ENCODE data around the gene SLC4A11. TPM values are rescaled to one million over a fixed set of nuclear protein-coding genes. Genes with fewer than 3 reads are reported as not detected.

SLC4A11 gene
- total RNA-seq, 2 experiments from 2014 or later: 1.6 to 1.8 TPM

DNA sequence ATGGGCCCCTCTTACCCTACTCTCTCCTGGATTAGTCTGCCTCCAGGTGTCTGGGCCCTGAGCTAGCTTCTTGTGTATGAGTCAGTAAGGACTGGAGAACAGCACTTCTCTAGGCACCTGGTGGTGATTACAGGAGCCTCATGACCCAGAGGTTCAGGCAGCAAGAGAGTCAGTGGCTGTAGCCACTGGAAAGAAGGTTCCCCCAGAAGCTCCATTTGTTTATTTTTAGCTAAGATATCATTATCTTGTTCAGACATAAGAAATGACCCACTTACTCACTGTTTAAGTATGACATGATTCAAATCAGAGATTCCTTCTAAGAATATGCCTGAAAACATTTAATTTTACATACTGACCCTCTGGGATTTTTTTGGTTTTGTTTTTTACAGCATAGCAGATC is 23.6 kb upstream of the SLC4A11 start:
- Mint-ChIP-seq H3K9me3 (no peaks in the 10 kb centered on the region), H3K4me3 (no peak overlapping the region), H3K36me3 (ENCODE audit: low read depth) (peaks cover 7% of the 10 kb centered on the region), H3K4me1 (no peaks in the 10 kb centered on the region), H3K27me3 (no peaks in the 10 kb centered on the region), H3K27ac (no peak overlapping the region)
- POLR2A ChIA-PET: no interaction called here
- no peak for DNase-seq
- CTCF ChIA-PET: interaction anchor here (0.7 to 1.8 kb wide), 3 partner anchors 9 to 51 kb away, joined by 3 to 4 read pairs (median 3); no protein-coding TSS in a partner anchor

DNA sequence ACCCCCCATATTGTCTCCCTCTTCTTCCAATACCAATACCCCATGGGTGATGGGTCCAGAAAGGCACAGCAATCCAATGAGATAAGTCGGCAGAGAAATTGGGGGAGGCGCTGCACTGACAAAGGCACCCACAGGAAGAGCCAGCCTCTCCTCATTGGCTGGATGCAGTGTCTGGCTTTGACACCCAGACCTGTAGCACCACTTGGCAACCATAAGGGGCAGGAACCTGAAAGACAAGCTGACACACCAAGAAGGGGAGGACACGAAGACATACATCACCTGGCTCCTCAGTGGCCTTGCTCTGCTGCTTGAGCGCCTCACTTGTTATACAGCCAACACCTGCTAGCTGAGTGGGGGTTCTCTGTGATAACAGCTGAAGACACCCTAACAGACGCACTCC is 19.4 kb upstream of the SLC4A11 start:
- no peaks in the 10 kb centered on the region for H3K4me1 Mint-ChIP-seq
- DNase-seq: no peak
- H3K27me3 Mint-ChIP-seq: no peaks in the 10 kb centered on the region
- H3K4me3 Mint-ChIP-seq: no peak overlapping the region
- ChIA-PET POLR2A (interaction anchor here (0.6 kb wide), 1 partner anchor 418 kb away, joined by 4 read pairs; no protein-coding TSS in a partner anchor), CTCF (interaction anchor here (1.1 kb wide), 1 partner anchor 10 kb away, joined by 4 read pairs; no protein-coding TSS in a partner anchor)
- H3K36me3 Mint-ChIP-seq (ENCODE audit: low read depth): peaks cover 7% of the 10 kb centered on the region
- no peak overlapping the region for H3K27ac Mint-ChIP-seq
- H3K9me3 Mint-ChIP-seq: no peaks in the 10 kb centered on the region

DNA sequence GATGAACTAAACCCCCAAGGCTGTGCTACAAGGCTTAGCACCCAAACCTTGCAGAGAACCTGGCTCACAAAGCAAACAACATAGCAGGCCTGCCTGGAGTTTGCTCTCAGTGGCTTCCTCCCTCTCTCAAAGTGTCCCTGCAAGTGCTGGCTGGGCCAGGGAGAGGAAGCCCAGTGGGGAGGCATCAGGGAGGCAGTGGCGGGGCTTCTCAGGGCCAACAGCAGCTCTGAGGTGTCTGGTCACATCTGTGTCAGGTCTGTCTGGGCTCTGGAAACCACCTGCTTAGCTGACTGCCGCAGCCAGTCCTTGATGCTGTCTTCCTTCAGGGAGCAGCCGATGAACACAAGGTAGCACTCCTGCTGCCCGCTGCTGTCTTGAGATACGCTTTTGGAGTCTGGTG is 16.7 kb upstream of the SLC4A11 start:
- no peaks in the 10 kb centered on the region for H3K27me3 Mint-ChIP-seq
- H3K9me3 Mint-ChIP-seq: no peaks in the 10 kb centered on the region
- CTCF ChIA-PET: no interaction called here
- POLR2A ChIA-PET: no interaction called here
- no peak overlapping the region for H3K4me3 Mint-ChIP-seq
- H3K4me1 Mint-ChIP-seq: no peaks in the 10 kb centered on the region
- H3K36me3 Mint-ChIP-seq (ENCODE audit: low read depth): no peaks in the 10 kb centered on the region
- DNase-seq: no peak
- no peak overlapping the region for H3K27ac Mint-ChIP-seq

DNA sequence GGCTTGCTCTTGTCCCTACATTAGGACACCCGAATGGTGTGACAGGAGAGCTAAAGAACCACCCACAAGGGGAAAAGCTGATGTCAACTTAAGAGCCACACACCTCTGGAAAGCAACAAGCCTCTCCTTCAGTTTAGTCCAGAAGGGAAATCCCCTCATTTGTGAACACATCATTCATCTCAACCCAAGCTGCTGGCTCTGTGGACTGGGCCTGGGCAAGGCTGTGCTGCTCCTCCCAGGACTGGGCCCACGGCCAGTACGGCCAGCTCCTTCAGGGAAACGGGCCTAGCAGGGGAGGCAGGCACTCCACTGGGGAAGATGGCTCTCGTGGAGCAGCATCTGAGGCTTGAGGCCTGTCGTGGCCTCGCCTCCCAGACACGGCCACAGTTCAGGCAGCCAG is 12.8 kb upstream of the SLC4A11 start:
- Mint-ChIP-seq H3K4me1 (peaks cover 8% of the 10 kb centered on the region), H3K27me3 (peaks cover 18% of the 10 kb centered on the region), H3K4me3 (no peak overlapping the region), H3K27ac (no peak overlapping the region), H3K9me3 (no peaks in the 10 kb centered on the region), H3K36me3 (ENCODE audit: low read depth) (no peaks in the 10 kb centered on the region)
- no peak for DNase-seq
- POLR2A ChIA-PET: interaction anchor here (1.2 to 1.7 kb wide), 2 partner anchors 10 to 12 kb away, joined by 4 read pairs; partner anchors contain the start of gene SLC4A11
- CTCF ChIA-PET: interaction anchor here (0.6 kb wide), 1 partner anchor 65 kb away, joined by 5 read pairs; no protein-coding TSS in a partner anchor

DNA sequence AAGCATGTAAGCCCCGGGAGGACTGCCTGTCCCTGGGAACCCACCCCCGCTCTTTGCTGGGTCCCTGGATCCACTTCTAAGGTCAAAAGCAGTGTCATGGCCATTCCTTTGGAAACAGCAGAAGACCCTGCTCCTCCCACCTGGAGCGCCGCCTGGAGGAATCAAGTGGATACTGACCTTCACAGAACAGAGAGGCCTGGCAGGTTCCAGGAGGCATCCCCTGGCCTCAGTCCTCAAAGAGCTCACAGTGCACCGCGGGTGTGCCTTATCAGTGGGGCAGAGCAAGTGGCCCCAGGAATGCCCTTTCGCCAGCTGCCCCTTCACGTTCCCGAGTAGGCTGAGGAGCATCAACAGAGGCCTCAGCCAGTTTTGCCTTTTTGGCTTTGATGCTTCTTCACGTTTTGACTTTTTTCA is 11.1 kb upstream of the SLC4A11 start:
- Mint-ChIP-seq H3K27ac (no peak overlapping the region), H3K9me3 (no peaks in the 10 kb centered on the region), H3K36me3 (ENCODE audit: low read depth) (no peaks in the 10 kb centered on the region), H3K4me1 (peaks cover 8% of the 10 kb centered on the region), H3K4me3 (no peak overlapping the region), H3K27me3 (peaks cover 24% of the 10 kb centered on the region)
- ChIA-PET CTCF (interaction anchor here (1.1 to 1.2 kb wide), 2 partner anchors 22 to 66 kb away, joined by 3 to 4 read pairs; no protein-coding TSS in a partner anchor), POLR2A (interaction anchor here (2.1 kb wide), 1 partner anchor 11 kb away, joined by 9 read pairs; the partner anchor contains the start of gene SLC4A11)
- no peak for DNase-seq

DNA sequence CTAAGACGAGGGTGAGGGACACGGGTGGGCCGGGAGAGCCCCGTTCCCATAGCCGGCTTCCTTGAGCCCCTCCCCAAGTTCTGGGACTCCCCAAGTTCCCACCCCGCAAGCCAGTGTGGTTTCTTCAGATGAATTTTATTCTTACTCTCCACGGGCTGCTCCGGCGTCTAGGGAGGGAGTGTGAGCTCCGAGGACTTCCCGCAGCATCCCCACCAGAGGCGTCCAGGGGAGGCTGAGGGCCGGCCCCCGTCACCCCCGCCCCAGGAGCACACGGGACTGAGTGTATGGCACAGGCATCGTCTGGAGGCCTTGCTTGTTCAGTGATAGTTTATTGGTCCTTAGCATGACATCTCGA is 10.0 kb upstream of the SLC4A11 start:
- CTCF ChIA-PET: interaction anchor here (0.6 to 2.4 kb wide), 6 partner anchors 10 to 195 kb away, joined by 3 to 7 read pairs (median 3); partner anchors contain the start of gene SLC4A11
- Mint-ChIP-seq H3K9me3 (no peaks in the 10 kb centered on the region), H3K4me1 (peaks cover 8% of the 10 kb centered on the region), H3K27me3 (peaks cover 27% of the 10 kb centered on the region), H3K27ac (no peak overlapping the region), H3K4me3 (no peak overlapping the region), H3K36me3 (ENCODE audit: low read depth) (no peaks in the 10 kb centered on the region)
- POLR2A ChIA-PET: interaction anchor here (1.4 to 2.1 kb wide), 3 partner anchors 10 to 417 kb away, joined by 3 to 9 read pairs (median 4); partner anchors contain the start of gene SLC4A11
- DNase-seq: no peak

DNA sequence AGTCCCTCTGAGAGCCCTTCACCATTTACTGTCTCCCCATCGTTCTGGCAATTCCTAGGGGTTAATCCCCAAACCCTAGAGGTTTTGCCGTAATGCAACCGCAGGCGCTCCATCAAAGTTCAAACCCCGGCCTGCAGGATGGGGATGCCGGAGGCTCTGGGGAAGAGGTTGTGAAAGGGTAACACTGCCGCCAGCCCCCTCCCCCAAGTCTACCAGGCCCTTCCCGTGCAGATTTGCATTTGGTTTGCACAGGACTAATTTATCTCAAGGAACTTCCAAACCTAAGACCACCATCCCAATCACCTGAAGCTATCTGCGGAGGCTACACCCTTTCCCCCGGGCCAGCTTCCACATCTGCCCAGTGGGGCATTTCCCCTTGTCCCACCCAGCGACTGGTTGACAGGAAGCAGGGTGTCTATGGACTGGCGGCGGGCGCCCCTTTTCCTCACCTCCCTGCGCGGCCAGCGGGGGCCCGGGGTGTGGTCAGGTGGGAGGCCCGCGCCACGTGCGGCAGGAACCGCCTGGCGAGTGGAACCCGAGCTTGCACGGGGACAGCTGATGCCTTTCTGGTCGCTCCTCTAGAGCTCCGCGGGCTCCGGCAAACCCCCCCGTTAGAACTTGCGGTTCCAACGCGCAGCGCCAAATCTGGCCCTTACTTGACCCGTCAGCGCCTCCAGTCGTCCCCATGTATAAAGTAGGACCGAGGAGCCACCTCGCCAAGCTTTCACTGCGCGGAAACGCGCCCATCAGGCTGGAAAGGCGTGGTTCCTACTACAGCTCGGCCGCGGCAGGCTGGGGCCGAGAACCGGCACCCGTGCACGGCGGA is 9.4 kb upstream of the SLC4A11 start:
- DNase-seq: peak; percentile 31
- Mint-ChIP-seq H3K27ac (no peak overlapping the region), H3K27me3 (peaks cover 27% of the 10 kb centered on the region), H3K9me3 (no peaks in the 10 kb centered on the region), H3K4me1 (peaks cover 8% of the 10 kb centered on the region), H3K36me3 (ENCODE audit: low read depth) (no peaks in the 10 kb centered on the region), H3K4me3 (peak overlapping the region; percentile 30)
- ChIA-PET CTCF (interaction anchor here (1.0 to 2.4 kb wide), 6 partner anchors 9 to 448 kb away, joined by 3 to 7 read pairs (median 4); partner anchors contain the start of gene SLC4A11), POLR2A (interaction anchor here (1.4 to 2.1 kb wide), 3 partner anchors 9 to 418 kb away, joined by 3 to 9 read pairs (median 4); partner anchors contain the start of gene SLC4A11)

DNA sequence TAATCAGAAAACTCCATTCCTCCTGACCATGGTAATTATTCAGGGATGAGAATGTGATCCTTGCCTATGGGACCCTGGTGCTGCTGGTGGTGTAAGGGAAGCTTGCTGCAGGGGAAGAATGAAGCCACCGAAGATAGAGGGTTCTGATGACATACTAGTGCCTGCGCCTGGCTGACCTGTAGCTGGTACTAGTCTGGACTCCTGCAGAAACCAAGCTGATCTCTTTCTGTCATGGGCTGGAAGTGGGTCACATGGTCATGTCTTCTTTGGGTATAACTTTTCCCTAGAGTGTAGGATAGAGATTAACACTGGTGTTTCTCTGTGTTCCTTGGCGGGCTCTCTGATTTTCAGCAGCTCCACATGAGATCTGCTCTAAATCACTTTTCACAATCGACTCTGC is 8.6 kb upstream of the SLC4A11 start:
- Mint-ChIP-seq H3K9me3 (no peaks in the 10 kb centered on the region), H3K36me3 (ENCODE audit: low read depth) (no peaks in the 10 kb centered on the region), H3K27me3 (peaks cover 27% of the 10 kb centered on the region), H3K27ac (no peak overlapping the region), H3K4me1 (peaks cover 8% of the 10 kb centered on the region), H3K4me3 (no peak overlapping the region)
- ChIA-PET CTCF (interaction anchor here (0.6 to 2.4 kb wide), 6 partner anchors 9 to 449 kb away, joined by 3 to 7 read pairs (median 6); partner anchors contain the start of gene SLC4A11), POLR2A (interaction anchor here (1.7 kb wide), 1 partner anchor 45 kb away, joined by 4 read pairs; no protein-coding TSS in a partner anchor)
- no peak for DNase-seq

DNA sequence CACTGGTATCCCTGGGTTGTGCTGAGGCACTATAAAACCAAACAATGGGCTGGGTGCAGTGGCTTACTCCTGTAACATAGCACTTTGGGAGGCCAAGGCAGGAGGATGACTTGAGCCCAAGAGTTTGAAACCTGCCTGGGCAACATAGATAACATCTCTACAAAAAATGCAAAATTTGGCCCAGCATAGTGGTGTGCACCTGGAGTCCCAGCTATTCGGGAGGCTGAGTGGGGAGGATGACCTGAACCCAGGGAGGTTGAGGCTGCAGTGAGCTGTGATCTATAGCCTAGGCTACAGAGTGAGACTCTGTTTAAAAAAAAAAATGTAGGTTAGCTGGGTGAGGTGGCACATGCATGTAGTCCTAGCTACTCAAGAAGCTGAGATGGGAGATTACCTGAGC is 7.7 kb upstream of the SLC4A11 start:
- Mint-ChIP-seq H3K27me3 (peaks cover 33% of the 10 kb centered on the region), H3K4me3 (no peak overlapping the region), H3K27ac (no peak overlapping the region), H3K9me3 (no peaks in the 10 kb centered on the region), H3K4me1 (peaks cover 8% of the 10 kb centered on the region), H3K36me3 (ENCODE audit: low read depth) (no peaks in the 10 kb centered on the region)
- no peak for DNase-seq
- ChIA-PET POLR2A (no interaction called here), CTCF (interaction anchor here (0.6 kb wide), 1 partner anchor 51 kb away, joined by 3 read pairs; no protein-coding TSS in a partner anchor)

DNA sequence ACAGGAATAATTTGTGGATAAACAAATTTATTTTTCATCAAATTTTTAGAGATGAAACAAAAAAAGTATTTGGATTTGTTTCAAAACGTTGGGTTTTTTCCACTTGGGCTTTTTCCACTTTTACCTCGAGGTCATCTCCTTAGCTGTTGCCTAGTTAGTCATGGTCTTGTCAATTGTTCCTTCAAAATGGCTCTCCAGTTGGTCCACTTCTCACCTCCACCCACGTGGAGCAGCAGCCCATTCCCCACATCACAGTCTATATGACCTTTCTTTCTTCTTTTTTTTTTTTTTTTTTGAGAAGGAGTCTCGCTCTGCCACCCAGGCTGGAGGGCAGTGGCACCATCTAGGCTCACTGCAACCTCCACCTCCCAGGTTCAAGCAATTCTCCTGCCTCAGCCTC is 6.7 kb upstream of the SLC4A11 start:
- Mint-ChIP-seq H3K27me3 (peaks cover 42% of the 10 kb centered on the region), H3K9me3 (no peaks in the 10 kb centered on the region), H3K4me3 (no peak overlapping the region), H3K36me3 (ENCODE audit: low read depth) (no peaks in the 10 kb centered on the region), H3K4me1 (peaks cover 8% of the 10 kb centered on the region), H3K27ac (no peak overlapping the region)
- ChIA-PET POLR2A (no interaction called here), CTCF (interaction anchor here (0.6 kb wide), 1 partner anchor 745 kb away, joined by 3 read pairs; no protein-coding TSS in a partner anchor)
- DNase-seq: no peak

DNA sequence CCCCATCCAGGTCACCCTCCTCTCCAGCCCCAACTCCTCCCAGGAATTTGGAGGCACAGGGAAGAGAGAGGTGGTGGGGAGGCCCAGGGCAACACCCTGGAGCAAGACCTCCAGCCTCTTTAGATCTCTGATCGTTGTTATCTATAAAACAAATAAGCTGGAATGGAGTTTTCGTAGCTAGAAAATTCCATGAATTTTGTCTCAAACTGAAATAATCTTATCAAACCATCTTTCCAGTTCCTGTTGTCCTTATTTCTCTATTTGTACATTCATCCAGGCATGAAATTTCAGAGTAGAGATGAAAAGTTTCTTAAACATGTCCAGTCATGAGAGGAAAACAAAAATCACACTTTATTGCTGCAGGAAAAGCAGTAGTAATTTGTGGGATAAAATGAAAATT is 6.2 kb upstream of the SLC4A11 start:
- DNase-seq: no peak
- Mint-ChIP-seq H3K4me1 (peaks cover 10% of the 10 kb centered on the region), H3K4me3 (no peak overlapping the region), H3K27ac (no peak overlapping the region), H3K36me3 (ENCODE audit: low read depth) (no peaks in the 10 kb centered on the region), H3K9me3 (no peaks in the 10 kb centered on the region), H3K27me3 (peaks cover 47% of the 10 kb centered on the region)
- ChIA-PET CTCF (interaction anchor here (0.6 kb wide), 1 partner anchor 746 kb away, joined by 3 read pairs; no protein-coding TSS in a partner anchor), POLR2A (no interaction called here)

DNA sequence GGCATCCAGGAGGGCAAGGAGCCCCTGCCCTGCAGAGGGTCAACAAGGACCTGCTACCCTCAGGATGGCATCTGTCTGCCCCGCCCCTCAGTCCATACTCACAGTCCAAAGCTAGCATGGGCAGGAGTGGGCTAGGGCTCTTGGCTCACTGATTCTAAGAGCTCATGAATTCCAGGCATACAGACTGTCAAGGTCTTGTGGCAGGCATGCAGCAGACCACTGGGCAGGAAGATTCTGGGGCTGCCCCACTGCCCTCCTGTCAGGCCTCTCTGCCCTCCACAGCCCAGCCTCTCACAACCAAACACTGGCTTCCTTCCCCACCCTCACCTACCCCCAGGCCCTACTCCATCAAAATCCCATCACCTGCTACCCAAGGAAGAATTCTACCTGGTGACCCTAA is 5.6 kb upstream of the SLC4A11 start:
- ChIA-PET CTCF (no interaction called here), POLR2A (no interaction called here)
- no peak overlapping the region for H3K27ac Mint-ChIP-seq
- H3K9me3 Mint-ChIP-seq: no peaks in the 10 kb centered on the region
- H3K4me3 Mint-ChIP-seq: no peak overlapping the region
- peaks cover 50% of the 10 kb centered on the region for H3K27me3 Mint-ChIP-seq
- H3K4me1 Mint-ChIP-seq: peaks cover 14% of the 10 kb centered on the region
- no peak for DNase-seq
- H3K36me3 Mint-ChIP-seq (ENCODE audit: low read depth): peaks cover 3% of the 10 kb centered on the region

DNA sequence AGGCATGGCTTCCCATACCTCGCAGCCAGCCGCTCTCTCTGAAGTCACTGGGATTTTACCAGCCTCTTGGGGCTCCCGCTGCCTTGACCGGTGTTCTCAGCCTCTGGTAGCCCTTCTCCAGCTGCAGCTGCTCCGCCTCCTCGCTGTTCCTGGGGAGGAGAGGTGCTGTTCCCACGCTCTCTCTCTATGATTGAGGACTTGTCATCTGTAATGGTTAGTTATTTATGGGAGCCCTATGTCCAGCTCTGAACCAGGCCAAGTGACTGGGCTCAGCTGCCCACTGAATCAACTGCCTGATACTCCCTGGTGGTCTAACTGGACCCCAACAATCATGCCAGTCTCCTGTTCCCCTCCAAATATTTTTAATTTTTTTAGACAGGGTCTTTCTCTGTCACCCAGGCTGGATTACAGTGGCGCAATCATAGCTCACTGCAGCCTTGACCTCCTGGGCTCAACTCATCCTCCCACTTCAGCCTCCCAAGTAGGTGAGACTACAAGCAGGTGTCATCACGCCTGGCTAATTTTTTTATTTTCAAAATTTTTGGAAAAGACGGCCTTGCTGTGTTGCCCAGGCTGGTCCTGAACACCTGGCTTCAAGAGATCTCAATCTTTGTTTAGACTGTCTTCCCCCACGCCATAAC is 4.8 kb upstream of the SLC4A11 start:
- Mint-ChIP-seq H3K27ac (no peak overlapping the region), H3K4me3 (no peak overlapping the region), H3K9me3 (no peaks in the 10 kb centered on the region), H3K36me3 (ENCODE audit: low read depth) (peaks cover 3% of the 10 kb centered on the region), H3K4me1 (peaks cover 13% of the 10 kb centered on the region), H3K27me3 (peaks cover 49% of the 10 kb centered on the region)
- ChIA-PET POLR2A (no interaction called here), CTCF (no interaction called here)
- DNase-seq: no peak
